GM19438 (cell line): ENCODE results near the gene TTLL11.

ENCODE experiments used
- ATAC-seq: cut with Tn5 transposase; IDR thresholded peaks from one replicate; pipeline ENCODE4 v1.9.1; 2021; ENCODE audit warnings: low read depth; ENCODE audit not compliant: unreplicated experiment

TTLL11 gene

GRCh38 chr9:121840838-121841760 lies 252.0 kb downstream of the TTLL11 start:
- ATAC-seq = no peak

- ATAC-seq = no peak
Measured at GRCh38 chr9:121839726-121840500, 253.2 kb downstream of the TTLL11 start.

DNA sequence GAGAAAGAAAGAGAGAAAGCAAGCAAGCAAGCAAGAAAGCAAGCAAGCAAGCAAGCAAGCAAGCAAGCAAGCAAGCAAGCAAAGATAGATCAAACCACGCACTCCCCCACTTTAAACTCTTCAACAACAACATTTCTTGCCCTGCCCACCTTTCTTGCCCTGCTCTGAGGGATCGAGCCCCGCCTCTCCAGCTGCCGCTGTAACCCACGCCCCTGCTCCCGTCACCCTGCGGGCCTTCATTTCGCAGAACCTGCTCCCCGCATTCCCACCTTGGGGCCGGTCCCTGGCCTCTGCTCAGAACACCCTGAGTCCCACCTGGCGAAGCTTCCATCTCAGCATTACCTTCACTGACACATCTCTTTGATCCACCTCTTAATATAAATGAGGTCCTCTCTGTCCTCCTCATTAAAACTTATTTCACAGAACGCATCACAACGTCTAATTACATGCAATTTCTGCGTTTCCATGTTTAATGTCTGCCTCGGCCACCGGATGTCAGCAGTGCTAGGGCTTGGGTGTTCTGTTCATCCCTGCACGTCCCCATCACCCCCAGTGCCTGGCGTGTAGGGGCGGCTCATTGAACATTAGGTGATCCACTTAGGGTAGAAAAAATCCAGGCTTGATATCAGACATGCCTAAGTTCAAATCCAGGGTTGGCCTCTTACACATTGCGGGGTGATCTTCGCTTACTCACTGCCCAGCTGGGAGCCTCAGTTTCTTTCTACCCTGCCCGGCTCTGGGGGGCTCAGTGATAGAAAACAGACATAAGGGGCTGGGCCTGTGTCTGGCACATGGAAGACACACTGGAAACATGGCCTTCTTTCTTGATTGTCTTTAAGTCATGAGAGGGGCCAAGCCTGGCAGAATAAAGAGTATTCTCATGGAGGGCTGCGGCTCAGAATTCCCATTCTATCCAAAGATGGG lies 254.1 kb downstream of the TTLL11 start:
- no peak for ATAC-seq

- no peak for ATAC-seq
Measured at GRCh38 chr9:121837113-121837961, 255.8 kb downstream of the TTLL11 start.

DNA sequence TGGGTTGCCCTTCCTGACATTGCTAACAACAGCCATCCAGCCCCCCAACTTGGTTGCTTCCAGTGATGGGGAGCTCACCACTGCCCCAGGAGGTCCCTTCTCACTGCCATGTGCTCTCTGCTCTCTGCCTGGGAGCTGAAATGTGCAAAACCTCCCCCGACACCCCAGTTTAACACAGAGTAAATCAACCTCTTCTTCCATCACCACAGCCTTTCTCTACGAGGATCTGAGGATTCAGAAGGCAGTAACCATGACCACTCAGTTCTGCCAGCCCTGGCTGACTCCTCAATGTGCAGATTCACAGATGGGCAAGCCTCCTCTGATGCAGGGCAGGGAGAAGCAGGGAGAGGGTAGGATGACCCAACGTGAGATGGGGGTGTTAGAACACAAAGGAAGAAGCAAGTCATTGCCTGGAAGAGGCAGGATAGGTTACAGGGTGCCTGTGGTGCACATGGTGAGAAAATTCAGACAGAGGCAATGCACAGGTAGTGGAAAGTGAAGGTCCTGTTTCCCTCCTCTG lies 256.7 kb downstream of the TTLL11 start:
- no peak for ATAC-seq

DNA sequence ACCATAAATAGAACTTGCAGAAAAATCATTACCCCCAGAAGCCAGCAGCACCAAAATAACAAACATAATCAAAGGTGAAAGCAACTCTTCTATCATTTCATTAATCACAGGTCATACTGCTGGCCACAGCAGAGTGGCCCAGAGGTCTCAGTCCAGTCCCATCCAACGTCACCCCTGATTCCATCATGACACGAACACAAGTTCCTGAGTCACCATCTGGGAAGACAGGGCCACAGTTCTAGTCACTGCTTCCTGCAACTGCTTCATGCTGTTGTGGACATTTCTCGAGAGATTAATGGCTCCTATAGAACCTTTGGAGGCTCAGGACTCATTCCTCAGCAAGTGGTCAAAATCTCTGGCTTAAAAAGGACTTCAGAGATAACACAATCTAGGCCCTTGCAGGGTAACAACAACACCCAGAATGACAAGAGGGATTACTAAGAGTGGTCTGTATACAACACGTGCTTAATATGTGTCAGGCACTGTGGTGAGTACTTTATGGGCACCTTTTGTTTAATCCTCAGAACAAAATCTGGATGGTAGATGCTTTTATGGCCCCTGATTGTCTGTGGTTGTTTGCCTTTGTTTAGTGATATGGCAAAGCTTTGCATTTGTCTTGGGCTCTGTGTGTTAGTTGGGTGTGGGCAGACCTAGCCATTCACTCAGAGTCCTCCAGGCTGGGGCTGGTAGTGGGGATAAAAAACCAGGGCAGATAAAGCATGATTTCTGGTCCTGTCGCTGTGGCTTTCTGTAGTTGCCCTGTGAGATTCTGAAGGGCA lies 257.3 kb downstream of the TTLL11 start:
- ATAC-seq = no peak

GRCh38 chr9:121833061-121833460 lies 260.0 kb downstream of the TTLL11 start:
- no peak for ATAC-seq

GRCh38 chr9:121831869-121832268 lies 261.2 kb downstream of the TTLL11 start:
- ATAC-seq = no peak

DNA sequence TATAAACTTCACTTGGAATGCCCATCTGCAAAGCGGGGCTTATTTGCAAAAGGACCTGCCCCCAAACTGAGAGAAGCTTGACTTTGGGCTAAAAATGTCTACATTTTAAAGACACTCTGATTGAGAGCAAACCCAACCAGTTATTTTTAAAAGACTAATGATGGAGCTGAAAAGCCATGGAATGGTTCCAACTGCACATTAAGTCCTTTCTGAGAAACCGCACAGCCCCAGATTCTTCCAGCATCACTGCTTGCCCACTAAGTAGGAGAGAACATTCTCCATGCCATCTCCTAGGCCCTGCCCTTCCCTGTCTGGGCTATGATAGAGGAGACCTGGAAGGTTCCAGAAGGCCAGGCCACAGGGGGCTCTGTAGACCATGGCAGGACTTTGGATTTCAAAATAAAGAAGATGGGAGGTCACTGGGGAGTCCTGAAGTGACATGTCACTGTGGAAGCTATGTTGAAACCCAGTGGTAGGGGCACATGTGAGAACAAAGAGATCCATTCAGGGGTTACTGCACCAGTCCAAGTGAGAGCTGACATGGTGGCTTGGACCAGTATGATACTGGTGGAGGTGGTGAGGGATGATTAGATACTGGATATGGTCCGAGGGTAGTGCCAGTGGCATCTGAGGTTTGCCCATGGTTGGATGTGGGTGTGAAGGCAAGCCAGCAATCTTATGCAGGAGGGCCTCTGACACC lies 262.5 kb downstream of the TTLL11 start:
- no peak for ATAC-seq

DNA sequence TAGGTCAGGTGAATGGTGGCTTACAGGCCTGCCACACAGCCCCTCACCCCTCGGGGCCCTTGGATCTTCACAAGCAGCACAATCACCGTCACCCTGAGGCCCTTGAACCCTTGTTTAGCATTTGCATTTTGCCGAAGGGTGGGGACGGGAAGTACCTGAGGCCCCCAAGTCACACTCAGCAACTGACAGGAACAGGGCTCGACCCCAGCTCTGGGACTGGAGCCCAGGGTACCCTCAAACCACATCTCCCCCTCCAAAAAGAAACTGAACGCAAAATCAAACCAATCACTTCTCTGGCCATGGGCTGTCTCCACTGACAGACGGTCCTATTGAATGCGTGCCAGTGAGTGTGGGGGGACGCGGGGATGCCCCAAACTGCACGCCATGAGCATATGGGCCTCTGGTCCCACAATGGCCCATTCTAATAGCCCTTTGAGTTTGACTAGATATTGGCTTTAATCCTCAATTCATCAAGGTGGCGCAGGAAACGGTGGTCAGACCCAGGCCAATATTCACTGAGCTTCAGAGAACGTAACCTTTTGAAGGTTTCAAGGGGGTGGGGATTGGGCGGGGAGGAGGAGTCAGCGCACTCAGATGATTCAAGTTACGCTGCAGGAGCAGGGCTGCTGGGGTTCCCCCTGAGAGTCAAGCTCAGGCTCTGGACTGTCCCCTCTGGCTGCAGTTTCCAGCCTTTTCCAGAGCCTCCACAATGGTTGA lies 265.7 kb downstream of the TTLL11 start:
- no peak for ATAC-seq

- ATAC-seq = no peak
Measured at GRCh38 chr9:121826711-121827110, 266.4 kb downstream of the TTLL11 start.

DNA sequence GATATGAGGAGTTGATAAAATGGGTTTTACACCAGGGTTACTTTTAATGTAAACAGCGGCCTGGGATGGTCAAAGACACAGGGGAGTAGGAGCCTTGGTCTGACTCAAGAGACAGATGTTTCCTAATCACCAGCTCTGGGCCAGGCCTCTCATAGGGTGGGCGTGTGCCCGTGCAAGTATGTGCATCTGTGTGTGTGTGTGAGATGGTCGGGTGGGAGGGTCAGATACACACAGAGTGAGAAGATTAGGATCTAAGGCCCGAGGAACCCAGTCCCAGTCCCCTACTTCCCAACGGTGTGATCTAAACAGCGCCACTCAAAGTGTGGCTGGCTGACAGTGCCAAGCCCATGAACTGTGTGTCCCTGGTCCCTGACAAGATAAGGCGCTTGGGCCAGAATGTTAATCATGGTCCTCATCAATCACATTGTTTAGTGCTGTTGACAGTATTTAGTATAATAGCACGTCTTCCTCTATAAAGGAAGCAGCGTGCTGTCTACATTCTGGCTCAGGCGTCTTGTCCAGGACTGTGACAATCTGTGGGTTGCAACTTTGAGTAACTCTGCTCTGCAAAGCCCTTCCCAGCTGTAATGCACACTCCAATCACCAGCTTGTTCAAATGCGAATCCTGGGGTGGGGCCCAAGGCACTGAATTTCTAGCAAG lies 267.9 kb downstream of the TTLL11 start:
- no peak for ATAC-seq

DNA sequence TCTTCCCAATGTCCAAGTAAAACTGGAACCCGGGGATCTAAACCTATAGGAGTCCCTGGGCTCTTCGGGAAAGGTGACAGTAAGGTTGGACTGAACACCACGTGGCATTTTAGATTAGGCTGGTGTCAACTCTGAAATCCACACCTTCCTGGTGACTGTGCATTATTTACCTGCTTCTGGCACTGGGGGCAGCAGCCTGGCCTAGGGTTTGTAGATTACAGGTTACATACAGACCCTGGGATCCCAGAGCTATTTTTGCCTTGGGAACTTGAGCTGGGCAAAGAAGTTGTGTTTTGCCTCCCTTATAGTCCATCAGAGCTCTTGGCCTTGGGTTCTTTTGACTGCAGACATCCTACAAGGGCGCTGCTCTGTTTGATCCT lies 268.5 kb downstream of the TTLL11 start:
- ATAC-seq = no peak

DNA sequence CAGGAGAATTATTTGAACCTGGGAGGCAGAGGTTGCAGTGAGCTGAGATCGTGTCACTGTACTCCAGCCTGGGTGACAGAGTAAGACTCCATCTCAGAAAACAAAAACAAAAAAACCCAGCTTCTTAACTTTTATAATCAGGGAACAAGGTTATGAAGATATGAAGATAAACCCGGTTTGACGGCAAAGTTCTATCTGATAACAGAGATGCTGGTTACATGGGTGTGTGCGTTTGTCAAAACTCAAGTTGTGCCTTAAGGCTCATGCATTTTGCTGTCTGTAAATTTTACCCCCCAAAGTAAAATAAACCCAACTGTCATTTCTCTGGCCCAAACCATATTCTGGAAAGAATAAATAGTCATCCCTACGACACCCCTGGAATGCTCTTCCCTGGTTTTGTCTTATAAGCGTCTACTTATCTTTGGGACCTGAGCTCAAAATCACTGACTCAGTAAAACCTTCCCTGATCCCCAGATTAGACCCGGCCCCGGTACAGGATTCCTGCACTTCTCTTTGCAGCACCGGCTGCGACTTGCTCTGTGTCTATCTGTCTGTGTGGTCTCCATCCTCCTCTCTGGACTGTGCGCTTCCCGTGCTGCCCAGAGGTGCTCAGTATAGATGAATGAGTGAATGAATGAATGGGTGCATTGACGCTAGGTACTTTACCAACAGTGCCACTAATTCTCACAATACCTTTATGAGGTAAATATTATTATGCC lies 269.5 kb downstream of the TTLL11 start:
- no peak for ATAC-seq

GRCh38 chr9:121822093-121823085 lies 270.7 kb downstream of the TTLL11 start:
- ATAC-seq = no peak
